A673 (cell line): ENCODE results near the gene NIN.

Experiments
- EZH2 ChIP-seq: fragments of 200-600 bp; sonication (generic); IDR thresholded peaks from 2 replicates; pipeline ENCODE4 v1.6.1; 2017; ENCODE audit warnings: borderline replicate concordance, low read depth, mild to moderate bottlenecking, mixed read lengths, antibody characterized with exemption, low read length; ENCODE audit not compliant: poor library complexity, severe bottlenecking
- TF ChIP-seq, protein P1 (sequence below): fragments of 300-800, 200-600 bp; sonication (generic); conservative IDR thresholded peaks from 2 replicates; pipeline ENCODE4 v1.5.1; 2017; ENCODE audit warnings: low read depth, mild to moderate bottlenecking, antibody characterized with exemption, low read length, moderate library complexity, mixed read lengths

DNA sequence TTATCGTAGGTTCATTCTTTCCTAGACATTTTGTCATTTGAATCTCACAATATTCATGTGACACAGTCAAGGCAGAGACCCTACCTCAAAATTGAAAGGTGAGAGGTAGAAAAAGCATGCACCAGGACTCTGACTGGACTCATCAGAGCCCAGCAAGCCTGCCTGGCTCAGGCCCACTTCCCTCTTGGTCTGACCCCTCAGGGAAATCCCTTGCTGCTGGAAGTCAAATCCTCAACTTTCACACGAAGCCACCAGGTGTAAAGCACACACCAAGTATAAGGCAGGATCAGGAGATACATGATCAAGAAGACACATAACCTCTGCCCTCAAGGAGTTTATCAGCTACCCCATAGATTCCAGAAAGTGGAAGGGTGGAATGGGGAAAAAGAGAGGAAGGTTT lies 18.8 kb downstream of the NIN start:
- TF ChIP-seq, protein P1, sequence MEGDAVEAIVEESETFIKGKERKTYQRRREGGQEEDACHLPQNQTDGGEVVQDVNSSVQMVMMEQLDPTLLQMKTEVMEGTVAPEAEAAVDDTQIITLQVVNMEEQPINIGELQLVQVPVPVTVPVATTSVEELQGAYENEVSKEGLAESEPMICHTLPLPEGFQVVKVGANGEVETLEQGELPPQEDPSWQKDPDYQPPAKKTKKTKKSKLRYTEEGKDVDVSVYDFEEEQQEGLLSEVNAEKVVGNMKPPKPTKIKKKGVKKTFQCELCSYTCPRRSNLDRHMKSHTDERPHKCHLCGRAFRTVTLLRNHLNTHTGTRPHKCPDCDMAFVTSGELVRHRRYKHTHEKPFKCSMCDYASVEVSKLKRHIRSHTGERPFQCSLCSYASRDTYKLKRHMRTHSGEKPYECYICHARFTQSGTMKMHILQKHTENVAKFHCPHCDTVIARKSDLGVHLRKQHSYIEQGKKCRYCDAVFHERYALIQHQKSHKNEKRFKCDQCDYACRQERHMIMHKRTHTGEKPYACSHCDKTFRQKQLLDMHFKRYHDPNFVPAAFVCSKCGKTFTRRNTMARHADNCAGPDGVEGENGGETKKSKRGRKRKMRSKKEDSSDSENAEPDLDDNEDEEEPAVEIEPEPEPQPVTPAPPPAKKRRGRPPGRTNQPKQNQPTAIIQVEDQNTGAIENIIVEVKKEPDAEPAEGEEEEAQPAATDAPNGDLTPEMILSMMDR, result no peak
- TF ChIP-seq EZH2, result no peak
